Anterior cingulate cortex (tissue), 58 donors: ENCODE measurements around the gene ATG7.
"Not testable (repeated sequence)": the region's sequence is repeated elsewhere in the genome, so short reads cannot be mapped to it uniquely, and the experiment has no call there.

Experiments
- DNase-seq, 58 donors: peaks; one replicate each; lab custom pipeline; 2025; lab: John Stamatoyannopoulos, UW

Gene ATG7

GRCh38 chr3:11251807-11252176 is 20.4 kb upstream of the ATG7 start:
- DNase-seq = no peak

- DNase-seq = no peak
Measured at GRCh38 chr3:11254876-11255275, 17.3 kb upstream of the ATG7 start.

DNA sequence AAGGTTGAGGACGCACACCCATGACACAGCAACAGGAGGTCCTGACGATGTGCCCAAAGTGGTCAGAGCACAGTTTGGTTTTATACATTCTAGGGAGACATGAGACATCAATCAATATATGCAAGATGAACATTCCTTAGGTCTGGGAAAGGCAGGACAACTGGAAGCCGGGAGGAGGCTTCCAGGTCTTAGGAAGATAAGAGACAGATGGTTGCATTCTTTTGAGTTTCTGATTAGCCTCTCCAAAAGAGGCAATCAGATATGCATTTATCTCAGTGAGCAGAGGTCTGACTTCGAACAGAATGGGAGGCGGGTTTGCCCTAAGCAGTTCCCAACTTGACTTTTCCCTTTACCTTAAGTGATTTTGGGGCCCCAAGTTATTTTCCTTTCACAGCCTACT is 16.7 kb upstream of the ATG7 start:
- not testable (repeated sequence) for DNase-seq

- no peak for DNase-seq
Measured at GRCh38 chr3:11258958-11259357, 13.2 kb upstream of the ATG7 start.

GRCh38 chr3:11260460-11260859 is 11.7 kb upstream of the ATG7 start:
- no peak for DNase-seq

GRCh38 chr3:11269007-11269406 is 3.2 kb upstream of the ATG7 start:
- no peak for DNase-seq

GRCh38 chr3:11272906-11273574 is 843 bp downstream of the ATG7 start:
- DNase-seq = no peak

GRCh38 chr3:11273891-11274291 is 1.7 kb downstream of the ATG7 start:
- peak in 3 of 58 donors; percentile 8 to 32 (median 15) for DNase-seq

GRCh38 chr3:11274566-11275142 is 2.5 kb downstream of the ATG7 start:
- DNase-seq = no peak

- DNase-seq = no peak
Measured at GRCh38 chr3:11275926-11276325, 3.7 kb downstream of the ATG7 start.

DNA sequence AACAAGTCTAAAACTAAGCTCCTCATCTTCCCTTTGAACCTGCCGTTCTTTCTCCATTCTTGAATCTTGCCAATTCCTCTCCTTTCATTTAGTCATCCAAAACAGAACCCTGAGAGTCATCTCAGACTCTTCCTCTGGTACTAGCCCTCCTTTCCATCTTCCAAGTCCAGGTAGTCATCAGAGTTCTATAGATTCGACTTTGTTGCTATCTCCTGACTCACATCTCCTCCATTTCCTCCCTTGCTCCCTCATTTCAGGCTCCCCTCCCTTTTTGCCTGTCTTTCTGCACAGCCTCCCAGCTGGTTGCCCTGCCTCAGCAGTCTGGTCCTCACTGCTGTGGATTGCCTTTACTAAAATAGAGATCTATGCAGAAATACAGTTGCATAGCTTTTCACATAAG is 4.7 kb downstream of the ATG7 start:
- peak in 1 of 58 donors; percentile 4 for DNase-seq

DNA sequence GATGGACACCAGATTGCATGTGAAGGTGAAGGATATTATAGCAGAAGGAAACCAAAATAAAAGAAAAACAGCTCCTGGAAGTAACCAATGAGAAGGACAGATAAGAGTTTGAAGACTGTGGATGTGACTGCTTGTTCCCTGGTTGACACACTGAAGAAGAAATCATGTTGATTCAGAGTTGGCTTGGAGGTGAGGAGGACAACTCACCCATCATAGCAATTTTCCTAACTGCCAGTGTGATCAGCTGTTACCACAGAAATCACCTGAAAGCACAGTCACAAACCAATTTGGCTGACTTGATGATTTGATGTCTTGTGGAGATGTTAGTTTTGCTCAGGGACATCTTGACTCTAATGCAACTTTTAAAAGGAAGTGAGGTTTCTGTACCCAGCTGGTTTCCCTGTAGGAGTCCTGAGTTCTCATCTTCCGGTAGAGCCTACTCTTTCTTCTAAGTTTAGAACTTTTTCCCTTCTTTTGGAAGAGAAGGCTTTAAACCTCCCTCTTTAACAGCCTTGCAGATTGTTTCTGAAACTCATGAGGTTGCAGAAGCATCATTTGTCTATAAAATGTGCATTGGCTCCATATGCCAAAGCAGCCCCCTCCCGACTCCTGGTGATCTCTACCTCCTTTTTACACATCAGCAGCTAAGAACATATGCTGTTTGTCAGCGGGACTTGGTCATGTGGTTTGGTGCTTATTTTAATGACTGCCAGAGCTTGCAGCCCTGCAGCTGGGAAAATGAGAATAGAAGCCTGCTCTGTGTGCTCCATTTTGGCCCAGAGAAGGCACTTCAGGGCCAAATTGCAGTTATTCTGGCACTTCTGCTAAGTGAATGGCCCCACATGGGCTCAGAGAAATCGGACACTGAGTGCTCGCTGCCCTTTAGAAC is 10.3 kb downstream of the ATG7 start:
- peak in 57 of 58 donors; percentile 9 to 96 (median 78) for DNase-seq

GRCh38 chr3:11283139-11283475 is 10.9 kb downstream of the ATG7 start:
- no peak for DNase-seq

DNA sequence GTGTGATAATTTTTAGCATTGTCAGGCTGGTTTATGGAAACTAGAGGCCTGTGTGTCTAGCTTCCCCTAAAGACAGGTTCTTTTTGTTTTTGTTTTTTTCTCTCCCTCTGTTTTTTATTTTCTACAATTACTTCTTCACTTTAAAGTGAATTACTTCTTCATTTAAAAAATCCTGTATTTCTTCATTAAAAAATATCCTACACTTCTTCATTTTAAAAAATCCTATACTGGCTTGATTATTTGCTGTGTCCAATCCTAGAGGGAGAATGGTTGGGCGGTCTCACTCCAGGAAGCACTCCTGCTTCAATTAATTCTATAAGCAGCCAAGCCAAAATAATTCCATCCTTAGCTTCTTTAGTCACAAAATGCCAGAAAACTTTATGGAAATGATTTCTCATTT is 11.8 kb downstream of the ATG7 start:
- no peak for DNase-seq

DNA sequence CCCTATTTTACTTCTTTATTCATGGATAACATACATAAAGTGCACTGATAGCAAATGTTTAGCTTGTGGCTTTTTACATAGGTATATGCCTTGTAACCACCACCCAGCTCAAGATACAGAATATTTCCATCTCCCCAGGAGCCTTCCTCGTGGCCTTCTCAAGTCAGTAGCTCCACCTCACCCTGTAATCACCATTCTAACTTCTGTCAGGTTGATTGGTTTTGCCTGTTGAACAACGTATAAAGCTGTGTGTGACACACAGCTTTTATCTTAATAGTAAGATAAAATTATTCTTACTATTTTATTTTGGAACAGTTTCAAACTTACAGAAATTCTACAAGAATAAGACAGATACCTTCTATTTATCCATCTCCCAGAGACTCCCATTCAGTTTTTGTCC is 13.3 kb downstream of the ATG7 start:
- DNase-seq = no peak

DNA sequence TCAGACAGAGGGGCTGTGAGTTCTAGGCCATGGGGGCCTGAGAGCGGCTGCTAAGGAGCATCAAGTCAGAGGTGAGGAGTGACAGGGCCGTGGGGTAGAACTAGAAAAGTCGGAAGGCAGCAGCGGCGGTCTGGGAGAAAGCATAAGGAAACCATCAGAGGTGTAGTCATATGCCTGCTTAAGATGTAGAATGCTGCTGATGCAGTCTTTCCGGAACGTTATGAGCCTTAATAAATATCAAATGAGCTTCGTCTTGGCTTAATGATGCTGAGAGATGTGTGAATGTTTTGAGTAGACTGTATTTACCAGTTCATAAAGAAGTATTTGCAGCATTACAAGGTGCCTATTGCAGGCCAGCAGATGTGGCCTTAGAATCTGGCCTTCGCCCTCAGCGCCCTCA is 15.2 kb downstream of the ATG7 start:
- no peak for DNase-seq

DNA sequence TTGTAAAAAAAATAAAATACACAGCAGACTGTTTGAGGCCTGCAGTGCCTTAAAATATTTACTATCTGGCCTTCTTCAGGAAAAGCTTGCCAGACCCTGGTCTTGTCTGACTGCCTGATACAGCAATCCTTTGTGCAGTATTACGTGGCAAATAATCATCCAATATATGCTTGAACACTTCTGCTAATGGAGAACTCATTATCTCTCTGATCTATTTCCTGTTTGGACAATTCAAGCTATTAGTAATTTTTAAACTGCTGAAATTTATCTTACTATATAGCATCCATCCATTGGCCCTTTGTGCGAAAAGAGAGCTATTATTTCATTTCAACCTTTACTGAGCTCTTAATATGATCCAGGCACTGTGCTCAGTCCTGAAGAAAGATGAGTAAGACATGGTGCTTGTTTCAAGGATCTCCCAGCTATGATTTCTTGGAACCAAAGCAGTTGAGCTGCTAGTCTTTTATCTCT is 15.9 kb downstream of the ATG7 start:
- DNase-seq = no peak

- peak in 1 of 58 donors; percentile 13 for DNase-seq
Measured at GRCh38 chr3:11288786-11289637, 16.8 kb downstream of the ATG7 start.

GRCh38 chr3:11289864-11290263 is 17.7 kb downstream of the ATG7 start:
- DNase-seq = no peak
